Neural progenitor cell (in vitro differentiated cells): ENCODE data around the gene AMIGO2.

ENCODE experiments used
- CTCF ChIP-seq: fragments of 200-600 bp; sonication (generic); IDR thresholded peaks from 2 replicates; pipeline ENCODE4 v1.5.1; 2017; ENCODE audit warnings: antibody characterized with exemption, mild to moderate bottlenecking
- EZH2 ChIP-seq: fragments of 200-600 bp; sonication (generic); IDR thresholded peaks from 2 replicates; pipeline ENCODE4 v1.6.1; 2017; ENCODE audit warnings: antibody characterized with exemption, mild to moderate bottlenecking, moderate library complexity

- TF ChIP-seq CTCF (no peak), EZH2 (no peak)
Measured at GRCh38 chr12:47114481-47114892, 34.7 kb upstream of the AMIGO2 start.
